Glutamatergic neuron (in vitro differentiated cells): ENCODE data around the gene EFHD1. TPM values are rescaled to one million over a fixed set of nuclear protein-coding genes. Genes with fewer than 3 reads are reported as not detected.

Experiments
- DNase-seq: peaks from one replicate; pipeline ENCODE4 v3.0.0; 2022
- H3K27ac Mint-ChIP-seq: one replicate; pipeline ENCODE4 v1.8.0; 2020; ENCODE audit warnings: mild to moderate bottlenecking, mixed read lengths, inconsistent platforms; ENCODE audit not compliant: unreplicated experiment
- H3K27me3 Mint-ChIP-seq: one replicate; pipeline ENCODE4 v1.8.0; 2020; ENCODE audit warnings: mild to moderate bottlenecking, moderate library complexity, mixed read lengths, inconsistent platforms; ENCODE audit not compliant: unreplicated experiment
- H3K36me3 Mint-ChIP-seq: one replicate; pipeline ENCODE4 v1.8.0; 2020; ENCODE audit warnings: mild to moderate bottlenecking, mixed read lengths, inconsistent platforms; ENCODE audit not compliant: unreplicated experiment
- H3K4me1 Mint-ChIP-seq: one replicate; pipeline ENCODE4 v1.8.0; 2020; ENCODE audit warnings: mild to moderate bottlenecking, low read depth, mixed read lengths, inconsistent platforms; ENCODE audit not compliant: unreplicated experiment
- H3K4me3 Mint-ChIP-seq: one replicate; pipeline ENCODE4 v1.8.0; 2020; ENCODE audit warnings: mild to moderate bottlenecking, mixed read lengths, inconsistent platforms; ENCODE audit not compliant: unreplicated experiment
- H3K9me3 Mint-ChIP-seq: one replicate; pipeline ENCODE4 v1.8.0; 2020; ENCODE audit warnings: mild to moderate bottlenecking, moderate library complexity, mixed read lengths, inconsistent platforms; ENCODE audit not compliant: unreplicated experiment
- total RNA-seq: library from RNA; stranded (reverse); fragmentation: NEBNext Ultra II Directional; extraction: Animal tissue kit (Norgen Biotek cat#: 25700); gene quantifications from one replicate; pipeline ENCODE4 v1.2.1, GENCODE V29; 2021; ENCODE audit not compliant: unreplicated experiment
- TF ChIP-seq, protein P1 (sequence below): fragments of 200-600 bp; sonication (generic); IDR thresholded peaks from one replicate; pipeline ENCODE4 v1.5.0; 2021; ENCODE audit not compliant: partially characterized antibody, unreplicated experiment

EFHD1 gene
- total RNA-seq, 1 donor from 2014 or later: 0.71 TPM

DNA sequence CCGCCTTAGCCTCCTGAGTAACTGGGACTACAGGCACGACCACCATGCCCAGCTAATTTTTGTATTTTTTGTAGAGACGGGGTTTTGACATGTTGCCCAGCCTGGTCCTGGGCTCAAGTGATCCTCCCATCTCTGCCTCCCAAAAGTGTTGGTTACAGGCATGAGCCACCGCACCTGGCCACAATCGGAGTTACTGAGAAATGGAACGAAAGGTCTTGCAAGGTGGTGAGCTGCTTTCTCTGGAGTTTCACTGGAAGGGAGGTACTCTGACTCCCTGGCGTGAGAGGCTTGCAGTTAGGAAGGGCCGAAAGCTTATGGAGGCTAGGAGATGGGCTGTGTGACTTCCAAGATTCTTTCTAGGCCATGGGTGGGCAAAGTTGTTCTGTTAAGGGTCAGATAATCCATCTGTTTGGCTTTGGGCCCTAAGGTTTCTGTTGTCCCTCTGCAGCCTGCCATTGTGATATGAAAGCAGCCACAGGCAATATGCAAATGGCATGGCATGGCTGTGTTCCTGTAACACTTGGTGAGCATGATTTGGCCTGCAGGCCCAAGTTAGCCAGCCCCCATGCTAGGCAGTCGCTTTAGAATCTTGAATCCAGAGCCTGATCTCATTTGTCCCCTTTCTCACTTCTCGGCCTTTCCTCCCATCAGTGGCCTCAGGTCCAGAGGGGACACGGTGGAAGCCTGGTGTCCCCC is 7.9 kb downstream of the EFHD1 start:
- H3K36me3 Mint-ChIP-seq: no peaks in the 10 kb centered on the region
- H3K27ac Mint-ChIP-seq: no peak overlapping the region
- peaks cover 11% of the 10 kb centered on the region for H3K27me3 Mint-ChIP-seq
- H3K9me3 Mint-ChIP-seq: peaks cover 1% of the 10 kb centered on the region
- DNase-seq: no peak
- no peaks in the 10 kb centered on the region for H3K4me1 Mint-ChIP-seq
- no peak overlapping the region for H3K4me3 Mint-ChIP-seq
- TF ChIP-seq, protein P1, sequence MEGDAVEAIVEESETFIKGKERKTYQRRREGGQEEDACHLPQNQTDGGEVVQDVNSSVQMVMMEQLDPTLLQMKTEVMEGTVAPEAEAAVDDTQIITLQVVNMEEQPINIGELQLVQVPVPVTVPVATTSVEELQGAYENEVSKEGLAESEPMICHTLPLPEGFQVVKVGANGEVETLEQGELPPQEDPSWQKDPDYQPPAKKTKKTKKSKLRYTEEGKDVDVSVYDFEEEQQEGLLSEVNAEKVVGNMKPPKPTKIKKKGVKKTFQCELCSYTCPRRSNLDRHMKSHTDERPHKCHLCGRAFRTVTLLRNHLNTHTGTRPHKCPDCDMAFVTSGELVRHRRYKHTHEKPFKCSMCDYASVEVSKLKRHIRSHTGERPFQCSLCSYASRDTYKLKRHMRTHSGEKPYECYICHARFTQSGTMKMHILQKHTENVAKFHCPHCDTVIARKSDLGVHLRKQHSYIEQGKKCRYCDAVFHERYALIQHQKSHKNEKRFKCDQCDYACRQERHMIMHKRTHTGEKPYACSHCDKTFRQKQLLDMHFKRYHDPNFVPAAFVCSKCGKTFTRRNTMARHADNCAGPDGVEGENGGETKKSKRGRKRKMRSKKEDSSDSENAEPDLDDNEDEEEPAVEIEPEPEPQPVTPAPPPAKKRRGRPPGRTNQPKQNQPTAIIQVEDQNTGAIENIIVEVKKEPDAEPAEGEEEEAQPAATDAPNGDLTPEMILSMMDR: no peak

DNA sequence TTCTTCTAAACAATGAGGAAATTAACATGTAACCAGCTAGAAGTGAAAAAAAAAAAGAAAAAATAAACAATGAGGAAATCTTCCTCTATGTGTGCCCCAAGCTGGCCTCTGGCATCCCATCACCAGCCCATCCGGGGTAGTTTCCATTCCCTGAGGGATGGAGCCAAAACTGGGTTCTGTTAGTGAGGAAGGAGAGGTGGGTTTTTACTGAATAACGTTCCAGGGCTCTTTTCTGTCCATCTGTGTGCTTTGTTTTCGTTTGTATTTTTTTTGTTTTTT is 9.7 kb downstream of the EFHD1 start:
- H3K4me3 Mint-ChIP-seq: no peak overlapping the region
- no peak for DNase-seq
- TF ChIP-seq, protein P1: no peak
- no peaks in the 10 kb centered on the region for H3K4me1 Mint-ChIP-seq
- peaks cover 6% of the 10 kb centered on the region for H3K27me3 Mint-ChIP-seq
- H3K27ac Mint-ChIP-seq: no peak overlapping the region
- H3K9me3 Mint-ChIP-seq: peaks cover 1% of the 10 kb centered on the region
- no peaks in the 10 kb centered on the region for H3K36me3 Mint-ChIP-seq

DNA sequence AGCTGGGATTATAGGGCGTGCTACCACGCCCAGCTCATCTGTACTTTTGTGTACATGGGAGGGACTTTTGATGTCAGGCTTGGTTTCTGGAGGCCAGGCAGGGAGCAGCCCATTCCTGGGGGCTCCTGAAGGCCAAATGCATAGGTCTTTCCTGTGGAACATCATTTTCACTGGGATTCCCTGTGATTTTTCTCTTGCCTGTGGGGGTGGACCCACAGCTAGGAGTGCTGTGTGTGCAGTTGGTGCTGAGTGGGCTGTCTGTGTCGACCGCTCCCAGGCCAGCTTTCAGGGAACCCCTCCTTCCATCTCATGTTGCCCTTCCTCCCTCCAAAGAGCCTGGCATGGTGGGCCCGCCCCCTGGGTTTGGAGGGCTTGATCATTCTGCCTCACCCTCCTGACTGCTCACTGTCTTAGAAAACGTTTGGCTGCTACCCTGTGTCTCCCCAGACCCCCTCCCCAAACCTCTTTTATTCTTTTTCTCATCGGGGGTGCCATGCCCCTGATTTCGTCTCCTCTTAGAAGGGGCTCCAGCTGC is 10.5 kb downstream of the EFHD1 start:
- H3K27ac Mint-ChIP-seq: no peak overlapping the region
- TF ChIP-seq, protein P1: no peak
- H3K4me1 Mint-ChIP-seq: peaks cover 4% of the 10 kb centered on the region

DNA sequence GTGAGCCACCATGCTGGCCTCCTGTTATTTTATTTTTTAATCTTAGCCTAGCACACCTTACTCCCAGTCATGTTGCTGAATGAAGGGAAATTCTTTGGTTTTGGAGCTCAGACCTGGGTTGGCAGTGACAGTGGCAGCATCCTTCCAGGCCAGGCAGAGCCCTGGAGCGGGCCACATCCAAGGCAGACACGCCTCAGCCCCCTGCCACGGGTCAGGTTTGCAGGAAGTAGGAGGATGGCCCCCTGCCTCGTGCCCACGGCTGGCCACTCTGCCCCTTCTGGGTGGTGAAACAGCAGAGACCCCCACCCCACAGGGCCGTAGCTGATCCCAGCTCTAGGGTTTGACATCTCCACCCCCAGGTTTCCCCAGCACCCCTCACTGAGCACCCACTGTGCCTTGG is 11.7 kb downstream of the EFHD1 start:
- no peak overlapping the region for H3K27ac Mint-ChIP-seq
- H3K4me1 Mint-ChIP-seq: peaks cover 4% of the 10 kb centered on the region
- H3K4me3 Mint-ChIP-seq: no peak overlapping the region
- peaks cover 6% of the 10 kb centered on the region for H3K27me3 Mint-ChIP-seq
- TF ChIP-seq, protein P1: no peak
- no peaks in the 10 kb centered on the region for H3K36me3 Mint-ChIP-seq
- H3K9me3 Mint-ChIP-seq: no peaks in the 10 kb centered on the region
- DNase-seq: no peak

More for the DNA sequence above, 10.5 kb downstream of the EFHD1 start:
- Mint-ChIP-seq H3K4me3 (no peak overlapping the region), H3K27me3 (peaks cover 8% of the 10 kb centered on the region), H3K9me3 (peaks cover 1% of the 10 kb centered on the region), H3K36me3 (no peaks in the 10 kb centered on the region)
- no peak for DNase-seq

DNA sequence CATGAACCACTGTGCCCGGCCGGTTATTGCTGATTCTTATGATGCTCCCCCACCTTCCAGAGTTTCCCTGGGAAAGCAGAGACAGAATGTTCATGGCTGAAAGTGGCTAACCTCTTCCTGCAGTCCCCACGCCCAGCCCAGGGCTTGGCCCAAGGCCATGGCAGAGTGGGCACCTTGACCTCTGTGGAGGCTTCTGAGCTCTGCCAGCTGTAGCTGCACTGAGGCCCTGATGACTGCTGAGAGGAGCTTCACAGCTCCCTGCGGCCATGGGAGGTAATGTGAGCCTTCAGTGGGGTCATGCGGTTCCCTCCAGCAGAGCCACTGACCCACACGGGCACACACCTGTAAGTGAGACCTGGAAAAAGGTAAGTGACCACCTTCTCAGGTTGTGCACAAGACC is 13.3 kb downstream of the EFHD1 start:
- no peak for DNase-seq
- H3K27ac Mint-ChIP-seq: no peak overlapping the region
- TF ChIP-seq, protein P1: no peak
- peaks cover 4% of the 10 kb centered on the region for H3K4me1 Mint-ChIP-seq
- H3K36me3 Mint-ChIP-seq: no peaks in the 10 kb centered on the region
- peaks cover 4% of the 10 kb centered on the region for H3K27me3 Mint-ChIP-seq
- H3K9me3 Mint-ChIP-seq: no peaks in the 10 kb centered on the region
- H3K4me3 Mint-ChIP-seq: no peak overlapping the region
